ENCODE measurements around the gene GAB2.

DNA sequence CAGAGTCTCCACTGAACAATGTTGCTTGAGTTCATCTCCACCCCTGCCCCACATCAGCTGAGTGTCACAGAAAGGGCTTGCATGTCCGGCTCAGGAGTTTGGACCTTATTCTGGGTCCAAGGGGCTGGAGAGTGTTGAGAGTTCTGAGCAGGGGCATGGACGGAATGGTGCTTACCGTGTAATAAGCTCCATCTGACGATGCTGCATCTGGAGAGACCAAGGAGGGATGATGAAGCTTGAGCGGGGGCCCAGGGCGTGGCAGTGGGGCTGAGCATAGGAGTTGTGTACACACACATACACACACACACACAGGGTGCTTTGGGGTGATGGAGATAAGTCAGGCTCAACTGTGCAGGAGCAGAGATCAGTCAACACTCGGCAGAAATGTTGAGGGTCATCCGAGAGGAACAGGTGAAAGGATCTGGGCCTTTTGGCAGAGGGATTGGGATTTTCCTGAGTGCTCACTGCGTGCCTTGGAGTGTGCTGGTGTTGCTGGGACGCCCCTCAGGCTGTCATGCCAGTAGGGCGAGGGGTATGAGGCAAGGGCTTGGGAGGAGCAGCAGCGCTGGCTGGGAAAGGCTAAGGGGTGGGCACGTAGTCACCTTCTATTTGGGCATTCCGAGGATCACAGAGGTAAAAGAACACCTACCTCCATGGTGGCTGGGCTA lies 226.6 kb downstream of the GAB2 start:
- TF ChIP-seq, protein P1, sequence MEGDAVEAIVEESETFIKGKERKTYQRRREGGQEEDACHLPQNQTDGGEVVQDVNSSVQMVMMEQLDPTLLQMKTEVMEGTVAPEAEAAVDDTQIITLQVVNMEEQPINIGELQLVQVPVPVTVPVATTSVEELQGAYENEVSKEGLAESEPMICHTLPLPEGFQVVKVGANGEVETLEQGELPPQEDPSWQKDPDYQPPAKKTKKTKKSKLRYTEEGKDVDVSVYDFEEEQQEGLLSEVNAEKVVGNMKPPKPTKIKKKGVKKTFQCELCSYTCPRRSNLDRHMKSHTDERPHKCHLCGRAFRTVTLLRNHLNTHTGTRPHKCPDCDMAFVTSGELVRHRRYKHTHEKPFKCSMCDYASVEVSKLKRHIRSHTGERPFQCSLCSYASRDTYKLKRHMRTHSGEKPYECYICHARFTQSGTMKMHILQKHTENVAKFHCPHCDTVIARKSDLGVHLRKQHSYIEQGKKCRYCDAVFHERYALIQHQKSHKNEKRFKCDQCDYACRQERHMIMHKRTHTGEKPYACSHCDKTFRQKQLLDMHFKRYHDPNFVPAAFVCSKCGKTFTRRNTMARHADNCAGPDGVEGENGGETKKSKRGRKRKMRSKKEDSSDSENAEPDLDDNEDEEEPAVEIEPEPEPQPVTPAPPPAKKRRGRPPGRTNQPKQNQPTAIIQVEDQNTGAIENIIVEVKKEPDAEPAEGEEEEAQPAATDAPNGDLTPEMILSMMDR (IDR thresholded peaks at IDR 0.05), result no peak
- no peak for TF ChIP-seq POLR2A (IDR thresholded peaks at IDR 0.05)

Data from adrenal gland (tissue), 5 donors.